Epidermal melanocyte (primary cell): ENCODE results near the gene RSPH9.
"Not testable (repeated sequence)": the region's sequence is repeated elsewhere in the genome, so short reads cannot be mapped to it uniquely, and the experiment has no call there.

Experiments used
- DNase-seq: peaks from one replicate; pipeline ENCODE4 v3.0.0; 2011; ENCODE audit warnings: low spot score; ENCODE audit not compliant: insufficient read length

The RSPH9 gene

GRCh38 chr6:43628393-43629103, 16.3 kb upstream of the RSPH9 start:
- DNase-seq = no peak

GRCh38 chr6:43629104-43629504, 15.7 kb upstream of the RSPH9 start, which contains the start of gene GTPBP2:
Gene GTPBP2, minus strand, starts transcription at chr6:43629264. Its CDS starts 102 bp downstream, at chr6:43629162.
- DNase-seq = peak; percentile 89

- peak; percentile 94 for DNase-seq
These were observed 15.1 kb upstream of the RSPH9 start for GRCh38 chr6:43629505-43630300.

GRCh38 chr6:43630980-43631619, 13.7 kb upstream of the RSPH9 start:
- no peak for DNase-seq

- not testable (repeated sequence) for DNase-seq
These were observed 11.8 kb upstream of the RSPH9 start for GRCh38 chr6:43633002-43633401.

- no peak for DNase-seq
These were observed 10.0 kb upstream of the RSPH9 start for GRCh38 chr6:43634702-43635303.

- peak; percentile 72 for DNase-seq
These were observed 9.2 kb upstream of the RSPH9 start, which contains the start of gene MAD2L1BP for GRCh38 chr6:43635387-43636307. Gene MAD2L1BP, plus strand, starts transcription at chr6:43635840. Its CDS starts 36 bp downstream, at chr6:43635876.

- no peak for DNase-seq
These were observed 8.6 kb upstream of the RSPH9 start for GRCh38 chr6:43636308-43636659.

- DNase-seq = no peak
These were observed 4.6 kb upstream of the RSPH9 start for GRCh38 chr6:43639984-43640800.

- DNase-seq = no peak
These were observed 753 bp downstream of the RSPH9 start for GRCh38 chr6:43645613-43645964.

GRCh38 chr6:43647613-43648012, 2.8 kb downstream of the RSPH9 start:
- DNase-seq = no peak

- DNase-seq = no peak
These were observed 3.4 kb downstream of the RSPH9 start for GRCh38 chr6:43648248-43648647.

GRCh38 chr6:43652822-43653221, 8.0 kb downstream of the RSPH9 start:
- DNase-seq = not testable (repeated sequence)

GRCh38 chr6:43657221-43657802, 12.5 kb downstream of the RSPH9 start:
- DNase-seq = no peak

- no peak for DNase-seq
These were observed 13.3 kb downstream of the RSPH9 start for GRCh38 chr6:43658161-43658560.

GRCh38 chr6:43662948-43663347, 18.1 kb downstream of the RSPH9 start:
- DNase-seq = not testable (repeated sequence)

- no peak for DNase-seq
These were observed 20.5 kb downstream of the RSPH9 start for GRCh38 chr6:43665376-43665775.

- no peak for DNase-seq
These were observed 21.5 kb downstream of the RSPH9 start for GRCh38 chr6:43666196-43666920.
